Breast epithelium (tissue), 3 donors: ENCODE data around the gene PRR14L.

Source experiments
- CTCF ChIP-seq, 3 donors: fragments of 450-650 bp; IDR thresholded peaks; one replicate each; pipeline ENCODE4 v1.5.1; 2016 to 2017; ENCODE audit warnings: antibody characterized with exemption in 3 of 3, mild to moderate bottlenecking in 3 of 3, moderate library complexity in 3 of 3
- POLR2A ChIP-seq: fragments of 450-650 bp; IDR thresholded peaks from one replicate; pipeline ENCODE4 v1.6.1; 2016; ENCODE audit warnings: antibody characterized with exemption, mild to moderate bottlenecking, moderate library complexity

GRCh38 chr22:31773416-31773815 is 23.5 kb upstream of the PRR14L start:
- TF ChIP-seq CTCF (IDR thresholded peaks at IDR 0.05) (no peak), POLR2A (no peak)
